Right cardiac atrium (tissue), 5 donors: ENCODE data around the gene TRMT1L. TPM values are rescaled to one million over a fixed set of nuclear protein-coding genes. Genes with fewer than 3 reads are reported as not detected.

Experiments
- ATAC-seq, 2 donors: fragments of 200-7000 bp; cut with Tn5 transposase; one replicate each; pipeline versions ENCODE4 v1.8.0 to v1.9.1; 2020; ENCODE audit warnings: moderate library complexity in 2 of 2, mild to moderate bottlenecking in 1 of 2
- DNase-seq, 3 donors: peaks; one replicate each; pipeline ENCODE4 v3.0.0-alpha.2; 2020
- H3K27ac ChIP-seq: one replicate; pipeline ENCODE4 v1.5.1; 2013; ENCODE audit warnings: mild to moderate bottlenecking, low read length, control low read depth, moderate library complexity
- H3K27me3 ChIP-seq: one replicate; pipeline ENCODE4 v1.6.1; 2013; ENCODE audit not compliant: control insufficient read depth, insufficient read depth
- H3K4me1 ChIP-seq: one replicate; pipeline ENCODE4 v1.6.1; 2013; ENCODE audit warnings: low read length; ENCODE audit not compliant: control insufficient read depth, insufficient read depth
- H3K4me3 ChIP-seq: one replicate; pipeline ENCODE4 v1.5.1; 2013; ENCODE audit warnings: low read length, control low read depth
- H3K9me3 ChIP-seq: one replicate; pipeline ENCODE4 v1.6.1; 2013; ENCODE audit warnings: low read length; ENCODE audit not compliant: control insufficient read depth
- WGBS: extraction: QIAGEN DNeasy Blood & Tissue Kit; methylation state at CpG from one replicate; pipeline ENCODE4 v1.1.7; 2013; 5-methylcytosine and 5-hydroxymethylcytosine counted together
- intact Hi-C, 4 donors: fragments of 100-400 bp; cut with DNase I; formaldehyde crosslinking; loops; one replicate each; pipeline versions ENCODE4 v1.11.0 to v1.14.0; 2022 to 2023
- polyA plus RNA-seq: library from polyadenylated mRNA; stranded (reverse); fragments of 200-250 nt; gene quantifications from one replicate; pipeline ENCODE4 v1.2.3, GENCODE V29; 2013
- total RNA-seq, 4 donors: library from RNA; stranded (reverse); fragmentation: NEBNext Ultra II Directional; extraction: Animal tissue kit (Norgen Biotek cat#: 25700); gene quantifications; one replicate each; pipeline ENCODE4 v1.2.1, GENCODE V29; 2021
- donor health status: healthy with polysubstance abuse.
- donor health status: DM: no; HTN: yes; CAD: no.
- donor health status: DM: no; HTN: no; CAD: no.
- donor health status: DM: no; HTN: yes; CAD: no; lungs with severe emphysema.
- donor health status: DM: yes; HTN: yes; CAD: no.

Gene TRMT1L
- total and polyA plus RNA-seq, 5 donors: 12.2 to 31.1 (median 20.2) TPM

- intact Hi-C loops: loop anchor here in 1 of 4 donors (5.0 kb wide), 1 partner anchor 159 kb away; the partner anchor contains the start of gene IVNS1ABP
- DNase-seq (no peak), ATAC-seq (no peak)
- peak overlapping the region; percentile 87 for H3K4me3 ChIP-seq
- peaks cover 5% of the 10 kb centered on the region for H3K4me1 ChIP-seq
- H3K9me3 ChIP-seq: no peaks in the 10 kb centered on the region
- H3K27ac ChIP-seq: peak overlapping the region; percentile 96
- WGBS: under 1% methylated on average over 20 of the region's 20 CpGs
- H3K27me3 ChIP-seq: no peaks in the 10 kb centered on the region
Observed at GRCh38 chr1:185157599-185158412, 1.1 kb upstream of the TRMT1L start.

GRCh38 chr1:185156288-185156853 lies 382 bp downstream of the TRMT1L start:
- no peaks in the 10 kb centered on the region for H3K9me3 ChIP-seq
- under 1% methylated on average over 30 of the region's 30 CpGs for WGBS

GRCh38 chr1:185155600-185156287 lies 1.0 kb downstream of the TRMT1L start:
- no peaks in the 10 kb centered on the region for H3K27me3 ChIP-seq
- intact Hi-C loops: loop anchor here in 1 of 4 donors (5.0 kb wide), 1 partner anchor 162 kb away; the partner anchor contains the start of gene IVNS1ABP
- DNase-seq: no peak
- peak overlapping the region; percentile 99 for H3K27ac ChIP-seq
- peaks cover 5% of the 10 kb centered on the region for H3K4me1 ChIP-seq
- peak overlapping the region; percentile 98 for H3K4me3 ChIP-seq
- ATAC-seq: no peak
- no peaks in the 10 kb centered on the region for H3K9me3 ChIP-seq
- WGBS: 11% methylated on average over 11 of the region's 11 CpGs

More at GRCh38 chr1:185156288-185156853, 382 bp downstream of the TRMT1L start:
- peak; percentile 61 to 71 for ATAC-seq
- no peaks in the 10 kb centered on the region for H3K27me3 ChIP-seq
- intact Hi-C loops: loop anchor here in 1 of 4 donors (5.0 kb wide), 1 partner anchor 161 kb away; the partner anchor contains the start of gene IVNS1ABP
- peak overlapping the region; percentile 98 for H3K4me3 ChIP-seq
- H3K4me1 ChIP-seq: peaks cover 5% of the 10 kb centered on the region
- DNase-seq: no peak
- peak overlapping the region; percentile 99 for H3K27ac ChIP-seq

GRCh38 chr1:185154912-185155513 lies 1.7 kb downstream of the TRMT1L start:
- no peak overlapping the region for H3K27ac ChIP-seq
- 50% methylated on average over 2 of the region's 2 CpGs for WGBS
- no peaks in the 10 kb centered on the region for H3K9me3 ChIP-seq
- H3K27me3 ChIP-seq: no peaks in the 10 kb centered on the region
- no peak overlapping the region for H3K4me3 ChIP-seq
- ATAC-seq: no peak
- intact Hi-C loops: loop anchor here in 1 of 4 donors (5.0 kb wide), 1 partner anchor 162 kb away; the partner anchor contains the start of gene IVNS1ABP
- DNase-seq: no peak
- peaks cover 5% of the 10 kb centered on the region for H3K4me1 ChIP-seq

- Histone ChIP-seq H3K4me1 (peaks cover 2% of the 10 kb centered on the region), H3K27ac (no peak overlapping the region), H3K9me3 (no peaks in the 10 kb centered on the region), H3K4me3 (no peak overlapping the region), H3K27me3 (no peaks in the 10 kb centered on the region)
- no peak for ATAC-seq
- 77% methylated on average over 3 of the region's 3 CpGs for WGBS
- intact Hi-C loops: no loop called here
- no peak for DNase-seq
Observed at GRCh38 chr1:185152187-185152767, 4.5 kb downstream of the TRMT1L start.

GRCh38 chr1:185151215-185151614 lies 5.5 kb downstream of the TRMT1L start:
- H3K4me1 ChIP-seq: peaks cover 2% of the 10 kb centered on the region
- WGBS: 92% methylated on average over 5 of the region's 5 CpGs
- DNase-seq: no peak

DNA sequence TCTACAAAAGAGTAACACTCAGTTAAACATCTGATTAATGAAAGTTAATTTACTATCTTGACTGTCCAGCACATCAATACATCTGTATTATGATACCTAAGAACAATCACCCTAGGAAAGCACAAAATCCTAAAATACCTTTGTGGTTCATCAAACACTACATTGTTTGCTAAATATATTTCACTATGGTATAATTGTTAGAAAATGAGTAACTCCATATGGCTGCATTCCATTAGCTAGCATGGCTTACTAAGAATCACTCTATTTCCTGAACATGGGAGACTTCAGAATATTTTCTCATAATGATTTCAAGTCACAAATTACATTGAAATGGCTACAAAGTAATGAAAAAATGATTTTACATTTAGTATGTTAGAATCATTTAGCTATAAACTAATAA lies 12.5 kb downstream of the TRMT1L start:
- intact Hi-C loops: no loop called here
- Histone ChIP-seq H3K4me1 (no peaks in the 10 kb centered on the region), H3K27me3 (no peaks in the 10 kb centered on the region), H3K9me3 (no peaks in the 10 kb centered on the region), H3K4me3 (no peak overlapping the region), H3K27ac (no peak overlapping the region)
- DNase-seq: no peak
- no peak for ATAC-seq

More at GRCh38 chr1:185151215-185151614, 5.5 kb downstream of the TRMT1L start:
- H3K27me3 ChIP-seq: no peaks in the 10 kb centered on the region
- no peak for ATAC-seq
- H3K4me3 ChIP-seq: no peak overlapping the region
- intact Hi-C loops: no loop called here
- no peaks in the 10 kb centered on the region for H3K9me3 ChIP-seq
- H3K27ac ChIP-seq: no peak overlapping the region

DNA sequence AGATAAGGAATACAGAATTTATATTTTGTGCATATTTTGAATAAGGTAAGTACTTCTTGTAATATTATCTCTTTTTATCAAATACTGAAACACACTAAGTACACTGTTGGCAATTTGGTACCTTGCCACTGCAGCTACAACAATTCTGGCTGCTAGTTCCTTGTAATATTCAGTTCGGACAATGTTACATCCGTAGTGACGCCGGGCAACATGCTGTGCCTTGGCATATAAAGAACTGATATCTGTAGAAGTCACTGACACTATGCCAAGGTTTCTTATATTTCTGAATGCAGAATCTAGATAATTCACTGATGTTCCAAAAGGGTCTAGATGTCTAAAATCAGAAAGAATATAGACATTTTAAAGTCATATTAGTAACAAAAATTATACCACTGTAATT lies 17.5 kb downstream of the TRMT1L start:
- no peaks in the 10 kb centered on the region for H3K9me3 ChIP-seq
- no peak overlapping the region for H3K27ac ChIP-seq
- H3K27me3 ChIP-seq: no peaks in the 10 kb centered on the region
- H3K4me1 ChIP-seq: no peaks in the 10 kb centered on the region
- intact Hi-C loops: no loop called here
- H3K4me3 ChIP-seq: no peak overlapping the region
- WGBS: 93% methylated on average over 4 of the region's 4 CpGs
- ATAC-seq (no peak), DNase-seq (no peak)

- H3K4me3 ChIP-seq: no peak overlapping the region
- H3K4me1 ChIP-seq: no peaks in the 10 kb centered on the region
- H3K27me3 ChIP-seq: no peaks in the 10 kb centered on the region
- DNase-seq (no peak), ATAC-seq (no peak)
- intact Hi-C loops: no loop called here
- no peak overlapping the region for H3K27ac ChIP-seq
- 89% methylated on average over 1 of the region's 1 CpG for WGBS
- no peaks in the 10 kb centered on the region for H3K9me3 ChIP-seq
Observed at GRCh38 chr1:185137896-185138545, 18.7 kb downstream of the TRMT1L start.

DNA sequence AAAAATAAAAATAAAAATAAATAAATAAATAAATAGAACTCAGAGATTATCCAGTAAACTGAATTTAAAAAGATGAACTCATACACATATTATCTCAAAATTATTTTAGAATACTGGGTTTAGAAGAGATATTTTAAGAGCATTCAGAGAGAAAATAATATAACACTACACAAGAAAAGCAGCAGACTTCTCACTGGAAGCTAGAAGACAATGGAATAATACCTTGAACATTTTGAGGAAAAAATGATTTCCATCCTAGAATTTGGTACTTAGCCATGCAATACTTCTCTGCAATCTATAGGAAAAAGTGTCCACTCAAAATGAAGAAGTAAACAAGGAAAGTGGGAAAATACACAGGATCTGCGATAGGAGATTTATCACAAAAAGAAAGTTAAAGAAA lies 24.2 kb downstream of the TRMT1L start:
- no peaks in the 10 kb centered on the region for H3K9me3 ChIP-seq
- WGBS: 100% methylated on average over 1 of the region's 1 CpG
- intact Hi-C loops: no loop called here
- no peak overlapping the region for H3K4me3 ChIP-seq
- DNase-seq (no peak), ATAC-seq (no peak)
- H3K27me3 ChIP-seq: no peaks in the 10 kb centered on the region
- no peaks in the 10 kb centered on the region for H3K4me1 ChIP-seq
- H3K27ac ChIP-seq: no peak overlapping the region
